GM12872 (cell line): ENCODE measurements around the gene OR5AR1.

Experiments used
- TF ChIP-seq, protein P1 (sequence below): IDR thresholded peaks from 3 replicates; pipeline ENCODE4 v1.5.1; 2011; ENCODE audit warnings: low read depth, mild to moderate bottlenecking, low read length, moderate library complexity; ENCODE audit not compliant: insufficient read depth

Gene OR5AR1

DNA sequence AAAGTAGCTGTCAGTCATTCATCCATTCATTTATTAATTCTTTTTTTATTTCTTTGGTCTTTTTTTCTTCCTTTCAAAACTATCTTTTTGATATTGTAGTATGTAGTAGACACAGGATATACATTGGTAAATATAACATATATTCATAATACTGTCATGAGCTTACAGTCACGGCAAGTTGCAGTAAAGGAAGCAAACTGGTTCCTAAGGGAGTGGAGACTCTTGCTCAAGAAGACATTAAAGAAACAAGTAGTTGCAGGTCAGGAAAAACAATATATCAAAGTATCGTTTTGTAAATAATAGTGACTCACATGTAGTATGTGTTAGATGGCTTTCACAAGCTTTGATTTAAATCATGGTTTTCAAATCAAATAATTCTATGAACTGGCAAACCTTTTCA, 7.5 kb downstream of the OR5AR1 start:
- TF ChIP-seq, protein P1, sequence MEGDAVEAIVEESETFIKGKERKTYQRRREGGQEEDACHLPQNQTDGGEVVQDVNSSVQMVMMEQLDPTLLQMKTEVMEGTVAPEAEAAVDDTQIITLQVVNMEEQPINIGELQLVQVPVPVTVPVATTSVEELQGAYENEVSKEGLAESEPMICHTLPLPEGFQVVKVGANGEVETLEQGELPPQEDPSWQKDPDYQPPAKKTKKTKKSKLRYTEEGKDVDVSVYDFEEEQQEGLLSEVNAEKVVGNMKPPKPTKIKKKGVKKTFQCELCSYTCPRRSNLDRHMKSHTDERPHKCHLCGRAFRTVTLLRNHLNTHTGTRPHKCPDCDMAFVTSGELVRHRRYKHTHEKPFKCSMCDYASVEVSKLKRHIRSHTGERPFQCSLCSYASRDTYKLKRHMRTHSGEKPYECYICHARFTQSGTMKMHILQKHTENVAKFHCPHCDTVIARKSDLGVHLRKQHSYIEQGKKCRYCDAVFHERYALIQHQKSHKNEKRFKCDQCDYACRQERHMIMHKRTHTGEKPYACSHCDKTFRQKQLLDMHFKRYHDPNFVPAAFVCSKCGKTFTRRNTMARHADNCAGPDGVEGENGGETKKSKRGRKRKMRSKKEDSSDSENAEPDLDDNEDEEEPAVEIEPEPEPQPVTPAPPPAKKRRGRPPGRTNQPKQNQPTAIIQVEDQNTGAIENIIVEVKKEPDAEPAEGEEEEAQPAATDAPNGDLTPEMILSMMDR = no peak

DNA sequence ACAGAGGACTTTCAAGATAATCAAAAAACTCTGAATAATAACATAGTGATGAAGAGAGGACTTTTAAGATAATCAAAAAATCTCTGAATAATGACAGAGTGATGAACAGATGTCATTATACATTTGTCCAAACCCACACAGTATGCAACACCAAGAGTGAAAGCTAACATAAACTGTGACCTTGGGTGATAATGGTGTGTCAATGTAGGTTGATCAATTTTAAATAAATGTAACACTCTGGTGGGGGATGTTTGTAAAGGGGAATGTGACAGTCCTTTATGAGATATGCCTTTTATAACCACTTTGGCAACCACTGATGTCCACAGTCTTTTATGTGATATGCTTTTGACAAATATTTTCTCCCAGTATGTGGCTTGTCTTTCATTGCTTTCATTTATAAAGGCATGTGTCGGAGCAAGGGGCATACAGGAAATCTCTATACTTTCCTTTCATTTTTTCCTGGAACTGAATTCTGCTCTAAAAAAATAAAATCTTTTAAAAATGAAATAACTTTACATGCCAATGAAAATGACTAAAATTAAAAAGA, 25.1 kb downstream of the OR5AR1 start:
- TF ChIP-seq, protein P1 = no peak

DNA sequence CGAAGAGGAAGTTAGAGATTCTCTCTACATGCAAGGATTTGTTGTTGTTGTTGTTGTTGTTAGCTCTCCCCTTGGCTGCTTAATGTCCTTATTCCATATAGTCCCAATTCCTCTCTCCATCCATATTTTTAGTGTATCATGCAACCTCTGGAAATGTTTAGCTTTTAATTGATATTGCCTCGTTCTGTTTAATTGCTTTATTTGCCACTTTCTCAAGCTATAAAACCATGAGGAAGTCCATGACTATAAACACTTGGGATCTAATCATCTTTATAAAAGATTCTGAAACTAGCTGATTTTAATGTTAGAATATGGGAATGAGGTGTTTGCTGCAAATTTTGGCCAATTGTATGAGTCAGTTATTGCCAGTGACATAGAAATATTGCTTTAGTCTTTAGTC, 29.9 kb downstream of the OR5AR1 start:
- TF ChIP-seq, protein P1 = no peak

DNA sequence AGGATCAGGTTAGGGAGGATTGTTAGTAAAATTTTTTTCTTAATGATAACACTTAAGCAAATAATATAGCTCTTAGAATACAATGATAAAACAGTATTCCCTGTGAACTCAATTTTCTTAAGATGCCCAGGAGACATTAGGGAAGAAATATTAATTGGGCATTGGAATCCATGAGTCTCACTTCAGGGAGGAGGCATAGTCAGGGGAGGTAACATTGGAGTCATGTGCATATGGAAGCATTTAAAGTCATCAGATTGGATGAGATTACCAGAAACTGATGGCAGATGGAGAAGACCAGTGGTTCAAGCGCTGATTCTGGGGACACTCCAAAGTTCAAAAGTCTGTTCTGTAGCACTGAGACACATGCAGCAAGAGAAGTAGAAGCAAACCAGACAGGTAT, 35.3 kb downstream of the OR5AR1 start, which contains the start of gene OR9G1:
TSS of gene OR9G1 (plus strand) at position 301 of the 400 bp plus-strand sequence. CDS start 1,293 bp downstream, outside the sequence.
- TF ChIP-seq, protein P1 = no peak

DNA sequence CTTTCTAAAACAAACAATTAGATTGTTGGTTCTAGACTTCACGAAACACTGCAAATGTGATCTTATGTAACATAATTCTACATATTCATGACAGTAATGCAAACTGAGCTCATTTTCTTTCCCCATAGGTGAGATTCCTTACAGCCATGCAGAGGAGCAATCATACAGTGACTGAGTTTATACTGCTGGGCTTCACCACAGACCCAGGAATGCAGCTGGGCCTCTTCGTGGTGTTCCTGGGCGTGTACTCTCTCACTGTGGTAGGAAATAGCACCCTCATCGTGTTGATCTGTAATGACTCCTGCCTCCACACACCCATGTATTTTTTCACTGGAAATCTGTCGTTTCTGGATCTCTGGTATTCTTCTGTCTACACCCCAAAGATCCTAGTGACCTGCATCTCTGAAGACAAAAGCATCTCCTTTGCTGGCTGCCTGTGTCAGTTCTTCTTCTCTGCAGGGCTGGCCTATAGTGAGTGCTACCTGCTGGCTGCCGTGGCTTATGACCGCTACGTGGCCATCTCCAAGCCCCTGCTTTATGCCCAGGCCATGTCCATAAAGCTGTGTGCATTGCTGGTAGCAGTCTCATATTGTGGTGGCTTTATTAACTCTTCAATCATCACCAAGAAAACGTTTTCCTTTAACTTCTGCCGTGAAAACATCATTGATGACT, 36.9 kb downstream of the OR5AR1 start:
- TF ChIP-seq, protein P1 = no peak

DNA sequence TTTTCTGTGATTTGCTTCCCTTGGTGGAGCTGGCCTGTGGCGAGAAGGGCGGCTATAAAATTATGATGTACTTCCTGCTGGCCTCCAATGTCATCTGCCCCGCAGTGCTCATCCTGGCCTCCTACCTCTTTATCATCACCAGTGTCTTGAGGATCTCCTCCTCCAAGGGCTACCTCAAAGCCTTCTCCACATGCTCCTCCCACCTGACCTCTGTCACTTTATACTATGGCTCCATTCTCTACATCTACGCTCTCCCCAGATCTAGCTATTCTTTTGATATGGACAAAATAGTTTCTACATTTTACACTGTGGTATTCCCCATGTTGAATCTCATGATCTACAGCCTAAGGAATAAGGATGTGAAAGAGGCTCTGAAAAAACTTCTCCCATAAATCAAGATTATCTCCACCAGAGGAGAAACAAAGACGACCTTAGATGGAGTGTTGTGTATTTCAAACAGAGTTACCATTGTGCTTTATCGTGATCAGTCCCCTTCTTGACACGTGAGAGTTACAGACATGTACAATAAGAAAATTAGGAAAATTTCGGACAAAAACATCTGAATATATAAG, 37.5 kb downstream of the OR5AR1 start:
- TF ChIP-seq, protein P1 = no peak

DNA sequence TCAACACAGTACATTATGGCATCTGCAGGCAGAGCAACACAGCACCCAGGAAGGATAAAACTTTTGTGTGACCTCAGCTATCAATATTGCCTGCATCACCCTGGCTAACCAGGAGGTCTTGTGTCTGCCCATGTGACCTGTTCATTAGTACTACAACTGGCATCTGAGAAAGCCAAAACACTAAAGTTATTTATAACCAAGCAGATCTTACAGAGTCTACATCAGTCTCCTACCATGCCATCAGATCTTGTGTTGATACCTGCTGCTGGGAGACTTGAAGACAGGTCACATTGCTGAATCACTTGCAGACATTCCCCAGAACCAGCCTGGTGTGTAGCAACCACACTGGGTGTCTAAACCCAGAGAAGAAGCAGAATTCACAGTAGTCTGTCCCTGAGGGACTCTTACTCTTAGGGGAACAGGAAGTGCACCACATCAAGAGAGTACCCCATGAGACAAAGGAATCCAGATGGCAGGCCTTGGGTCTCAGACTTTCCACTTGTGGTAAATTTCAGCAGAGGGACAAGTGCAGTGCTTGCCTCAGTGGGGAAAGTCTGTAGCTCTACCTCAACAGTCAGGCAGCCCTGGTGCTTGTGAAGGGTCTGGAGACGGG, 42.4 kb downstream of the OR5AR1 start:
- TF ChIP-seq, protein P1 = no peak
